Sigmoid colon (tissue), 7 donors: Measurements from ENCODE around the gene CCDC138. TPM values are rescaled to one million over a fixed set of nuclear protein-coding genes. Genes with fewer than 3 reads are reported as not detected.

Experiments
- DNase-seq: peaks from one replicate; pipeline ENCODE4 v3.0.0-alpha.2; 2019
- H3K27ac ChIP-seq, 4 donors: fragments of 200-600 bp; sonication (generic); one replicate each; pipeline ENCODE4 v1.5.1; 2016 to 2019; ENCODE audit warnings: mild to moderate bottlenecking in 1 of 4
- H3K27me3 ChIP-seq, 3 donors: fragments of 200-600 bp; sonication (generic); one replicate each; pipeline ENCODE4 v1.5.1; 2019; ENCODE audit warnings: mild to moderate bottlenecking in 1 of 3
- H3K36me3 ChIP-seq, 4 donors: fragments of 200-600 bp; sonication (generic); one replicate each; pipeline ENCODE4 v1.5.1; 2016 to 2019
- H3K4me1 ChIP-seq, 4 donors: fragments of 200-600 bp; sonication (generic); one replicate each; pipeline ENCODE4 v1.5.1; 2017 to 2019
- H3K4me3 ChIP-seq, 4 donors: fragments of 200-600 bp; sonication (generic); one replicate each; pipeline ENCODE4 v1.5.1; 2017 to 2019; ENCODE audit warnings: mild to moderate bottlenecking in 2 of 4, moderate library complexity in 1 of 4
- H3K9me3 ChIP-seq, 4 donors: fragments of 200-600 bp in 3 of 4; sonication (generic) in 3 of 4; one replicate each; pipeline versions ENCODE4 v1.5.1 to v1.6.1; 2013 to 2019
- EP300 ChIP-seq, 4 donors: sonication (generic); formaldehyde crosslinking; IDR thresholded peaks; one replicate each; pipeline ENCODE4 v1.6.1; 2017; ENCODE audit warnings: antibody characterized with exemption in 4 of 4
- POLR2A ChIP-seq, 2 donors: fragments of 450-650 bp; IDR thresholded peaks; one replicate each; pipeline ENCODE4 v1.6.1; 2016; ENCODE audit warnings: antibody characterized with exemption in 2 of 2, mild to moderate bottlenecking in 2 of 2, moderate library complexity in 2 of 2
- POLR2AphosphoS5 ChIP-seq, 4 donors: sonication (generic); formaldehyde crosslinking; IDR thresholded peaks; one replicate each; pipeline ENCODE4 v1.6.1; 2017; ENCODE audit warnings: antibody characterized with exemption in 4 of 4
- WGBS, 2 donors: extraction: QIAGEN DNeasy Blood & Tissue Kit; methylation state at CpG; one replicate each; pipeline ENCODE4 v1.1.7; 2013; 5-methylcytosine and 5-hydroxymethylcytosine counted together
- intact Hi-C: fragments of 100-400 bp; cut with DNase I; formaldehyde crosslinking; loops from one replicate; pipeline ENCODE4 v1.15.1; 2023
- polyA plus RNA-seq, 3 donors: library from polyadenylated mRNA; stranded (reverse); fragments of 200-250 nt; gene quantifications; one replicate each; pipeline ENCODE4 v1.2.3, GENCODE V29; 2013
- total RNA-seq, 4 donors: library from RNA; depleted of rRNA; stranded (reverse); fragments of >200 nt; gene quantifications; one replicate each; pipeline ENCODE4 v1.1.0, GENCODE V29; 2016
- TF ChIP-seq, protein P1 (sequence below), 4 experiments: fragments of 450-650 bp in 3 of 4; fragments of 200-600 bp in 1 of 4; IDR thresholded peaks; one replicate each; pipeline ENCODE4 v1.5.1; 2016 to 2019; ENCODE audit warnings: antibody characterized with exemption in 4 of 4, mild to moderate bottlenecking in 3 of 4, moderate library complexity in 2 of 4
- donor health status: healthy with polysubstance abuse.
- donor health status: Bipolar disorder and iron deficiency.
- donor health status: healthy.

The CCDC138 gene
- total and polyA plus RNA-seq, 7 donors, result 1.8 to 4.2 (median 3.1) TPM

DNA sequence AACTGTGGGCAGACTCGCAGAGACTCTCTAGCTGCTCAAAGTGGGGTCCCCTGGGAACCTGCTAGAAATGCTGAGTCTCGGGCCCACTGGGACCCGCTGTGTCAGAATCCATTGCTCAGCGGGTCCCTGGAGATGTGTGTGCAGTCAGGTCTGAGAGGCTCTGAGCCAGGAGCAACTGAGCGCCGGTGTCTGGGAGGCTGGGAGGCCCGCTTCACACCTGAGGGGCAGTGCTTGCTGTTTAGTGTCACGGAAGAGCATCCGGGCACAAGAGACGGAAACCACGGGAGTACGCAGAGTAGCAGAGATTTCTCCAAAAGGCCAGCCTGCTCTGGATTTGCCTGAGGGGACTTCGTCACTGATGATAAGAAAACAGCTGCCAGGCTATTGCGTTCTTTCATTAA, 132.4 kb downstream of the CCDC138 start:
- no peaks in the 10 kb centered on the region for H3K36me3 ChIP-seq
- intact Hi-C loops, result no loop called here
- no peak for TF ChIP-seq EP300 (IDR thresholded peaks at IDR 0.05)
- no peak for TF ChIP-seq POLR2AphosphoS5 (IDR thresholded peaks at IDR 0.05)
- 94 to 95% methylated on average over 14 of the region's 14 CpGs for WGBS, 2 donors
- H3K27ac ChIP-seq, result no peak overlapping the region
- no peaks in the 10 kb centered on the region for H3K9me3 ChIP-seq
- H3K4me1 ChIP-seq, result peaks cover 0 to 39% (median 34%) of the 10 kb centered on the region in 4 donors
- DNase-seq, result peak; percentile 36
- no peak overlapping the region for H3K4me3 ChIP-seq
- no peaks in the 10 kb centered on the region for H3K27me3 ChIP-seq

DNA sequence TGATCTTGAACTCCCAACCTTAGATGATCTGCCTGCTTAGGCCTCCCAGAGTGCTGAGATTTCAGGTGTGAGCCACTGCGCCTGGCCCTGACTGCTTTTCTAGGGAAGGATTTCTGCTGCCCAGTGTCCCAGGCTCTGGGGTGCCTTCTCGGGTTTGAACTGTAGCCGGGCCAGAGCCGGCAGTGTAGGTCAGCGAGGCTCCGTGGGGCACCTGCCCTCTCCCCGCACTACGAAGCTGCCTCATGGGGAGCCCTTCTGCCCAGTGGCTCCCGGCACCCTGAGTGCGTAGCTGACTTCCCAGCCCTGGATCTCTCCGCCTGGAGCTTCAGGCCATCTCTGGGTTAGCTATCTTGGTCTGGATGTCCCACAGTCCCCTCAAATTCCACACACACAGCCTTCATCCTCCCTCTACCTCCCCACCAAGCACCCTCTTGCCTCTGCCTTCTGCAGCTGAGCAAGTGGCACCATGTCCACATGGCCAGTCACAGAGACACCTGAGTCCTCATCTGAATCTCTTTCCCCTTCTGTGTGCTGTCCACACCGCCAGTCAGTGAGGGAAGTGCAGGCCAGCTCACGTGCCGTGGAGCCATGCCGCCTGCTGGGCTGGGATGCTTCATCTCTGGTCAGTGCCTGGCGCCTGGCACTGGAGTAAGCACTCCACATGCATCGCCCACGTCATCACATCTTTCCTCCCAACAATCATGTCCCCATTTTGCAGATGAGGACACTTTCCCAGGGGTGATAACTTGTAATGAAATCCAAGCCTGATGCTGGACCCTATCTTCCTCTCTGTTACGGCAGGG, 133.2 kb downstream of the CCDC138 start:
- no peak overlapping the region for H3K27ac ChIP-seq

DNA sequence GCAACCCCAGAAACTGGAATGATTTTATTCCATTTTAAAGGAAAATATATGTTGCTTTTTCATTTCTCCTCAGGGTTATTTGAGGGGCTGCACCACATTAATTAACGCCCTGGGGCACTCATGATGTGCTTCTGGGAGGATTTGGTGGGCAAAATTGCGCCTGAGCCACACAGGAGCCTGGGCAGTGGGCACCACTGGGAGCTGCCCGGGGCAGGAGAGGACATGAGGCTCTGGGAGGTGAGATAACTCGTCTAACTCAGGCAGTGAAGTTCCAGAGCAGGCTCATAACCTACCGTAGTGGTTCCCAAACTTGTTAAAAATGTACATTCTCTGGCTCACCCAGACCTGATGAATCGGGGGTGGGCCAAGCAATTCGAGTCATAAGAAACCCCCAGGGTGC, 134.1 kb downstream of the CCDC138 start:
- peak; percentile 19 for DNase-seq
- 88% methylated on average over 7 of the region's 7 CpGs for WGBS, 2 donors
- no peak overlapping the region for H3K27ac ChIP-seq
- H3K9me3 ChIP-seq, result no peaks in the 10 kb centered on the region
- H3K27me3 ChIP-seq, result no peaks in the 10 kb centered on the region
- intact Hi-C loops, result no loop called here
- H3K4me3 ChIP-seq, result no peak overlapping the region
- H3K36me3 ChIP-seq, result no peaks in the 10 kb centered on the region
- TF ChIP-seq POLR2A (IDR thresholded peaks at IDR 0.05) (no peak), POLR2AphosphoS5 (IDR thresholded peaks at IDR 0.05) (no peak), EP300 (IDR thresholded peaks at IDR 0.05) (no peak)
- TF ChIP-seq, protein P1, sequence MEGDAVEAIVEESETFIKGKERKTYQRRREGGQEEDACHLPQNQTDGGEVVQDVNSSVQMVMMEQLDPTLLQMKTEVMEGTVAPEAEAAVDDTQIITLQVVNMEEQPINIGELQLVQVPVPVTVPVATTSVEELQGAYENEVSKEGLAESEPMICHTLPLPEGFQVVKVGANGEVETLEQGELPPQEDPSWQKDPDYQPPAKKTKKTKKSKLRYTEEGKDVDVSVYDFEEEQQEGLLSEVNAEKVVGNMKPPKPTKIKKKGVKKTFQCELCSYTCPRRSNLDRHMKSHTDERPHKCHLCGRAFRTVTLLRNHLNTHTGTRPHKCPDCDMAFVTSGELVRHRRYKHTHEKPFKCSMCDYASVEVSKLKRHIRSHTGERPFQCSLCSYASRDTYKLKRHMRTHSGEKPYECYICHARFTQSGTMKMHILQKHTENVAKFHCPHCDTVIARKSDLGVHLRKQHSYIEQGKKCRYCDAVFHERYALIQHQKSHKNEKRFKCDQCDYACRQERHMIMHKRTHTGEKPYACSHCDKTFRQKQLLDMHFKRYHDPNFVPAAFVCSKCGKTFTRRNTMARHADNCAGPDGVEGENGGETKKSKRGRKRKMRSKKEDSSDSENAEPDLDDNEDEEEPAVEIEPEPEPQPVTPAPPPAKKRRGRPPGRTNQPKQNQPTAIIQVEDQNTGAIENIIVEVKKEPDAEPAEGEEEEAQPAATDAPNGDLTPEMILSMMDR (IDR thresholded peaks at IDR 0.05), result no peak
- peaks cover 0 to 52% (median 45%) of the 10 kb centered on the region in 4 donors for H3K4me1 ChIP-seq

More for the DNA sequence above, 133.2 kb downstream of the CCDC138 start:
- no peak overlapping the region for H3K4me3 ChIP-seq
- peaks cover 0 to 48% (median 42%) of the 10 kb centered on the region in 4 donors for H3K4me1 ChIP-seq
- 95 to 97% methylated on average over 19 of the region's 19 CpGs for WGBS, 2 donors
- TF ChIP-seq POLR2AphosphoS5 (IDR thresholded peaks at IDR 0.05), result no peak
- TF ChIP-seq, protein P1 (IDR thresholded peaks at IDR 0.05), result no peak
- no peak for TF ChIP-seq EP300 (IDR thresholded peaks at IDR 0.05)
- TF ChIP-seq POLR2A (IDR thresholded peaks at IDR 0.05), result no peak
- peak; percentile 40 for DNase-seq
- H3K9me3 ChIP-seq, result no peaks in the 10 kb centered on the region
- H3K27me3 ChIP-seq, result no peaks in the 10 kb centered on the region
- intact Hi-C loops, result no loop called here
- H3K36me3 ChIP-seq, result no peaks in the 10 kb centered on the region

DNA sequence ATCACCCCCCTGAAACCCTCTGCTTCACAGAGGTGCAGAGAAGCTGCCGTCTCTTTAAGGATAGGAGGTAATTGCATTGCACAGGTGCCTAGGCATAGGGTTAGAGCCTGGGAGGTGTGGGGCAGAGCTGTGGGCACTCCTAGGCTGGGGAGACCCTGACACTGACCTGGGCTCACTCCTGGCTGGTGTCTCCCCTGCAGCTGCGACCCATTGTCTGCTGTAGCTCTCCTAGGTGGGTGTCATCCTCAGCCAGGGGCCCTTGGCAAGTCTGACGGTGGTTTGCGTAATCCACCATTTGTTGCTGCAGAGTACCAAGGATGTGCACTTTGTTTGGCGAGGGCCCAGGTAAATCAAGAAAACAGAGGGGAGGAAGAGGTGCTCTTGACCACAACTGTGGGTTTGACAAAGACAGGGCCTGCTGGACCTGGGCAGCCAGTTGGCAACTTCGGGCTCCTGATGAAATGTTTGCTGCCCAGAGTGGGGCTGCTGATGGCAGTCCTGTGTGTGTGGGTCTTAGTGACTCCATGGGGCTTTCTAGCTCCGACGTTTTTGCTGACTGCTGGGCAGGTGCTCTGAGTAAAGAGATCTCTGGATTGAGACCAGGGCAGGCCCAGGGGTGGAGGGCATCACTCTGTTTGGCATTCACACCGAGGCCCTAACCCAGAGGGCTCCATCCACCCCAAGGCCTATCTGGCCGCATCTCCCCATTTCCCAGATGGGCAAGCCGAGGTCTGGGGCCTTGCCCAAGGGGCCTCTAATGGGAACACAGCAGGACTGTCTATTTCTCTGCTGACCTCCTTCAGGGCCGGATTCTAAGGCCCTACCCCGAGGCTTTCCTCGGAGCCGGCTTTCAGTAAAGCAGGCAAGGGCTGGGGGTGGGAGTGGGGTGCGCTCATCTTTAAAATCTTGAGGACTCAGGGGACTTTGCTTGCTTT, 134.8 kb downstream of the CCDC138 start:
- peak; percentile 48 for DNase-seq

More for the DNA sequence above, 134.8 kb downstream of the CCDC138 start:
- Histone ChIP-seq H3K36me3 (no peaks in the 10 kb centered on the region), H3K27me3 (no peaks in the 10 kb centered on the region), H3K4me1 (peaks cover 0 to 52% (median 45%) of the 10 kb centered on the region in 4 donors), H3K9me3 (no peaks in the 10 kb centered on the region), H3K4me3 (no peak overlapping the region), H3K27ac (peak overlapping the region in 2 of 4 donors; percentile 39 to 60)
- 83 to 89% methylated on average over 16 of the region's 16 CpGs for WGBS, 2 donors
- intact Hi-C loops, result no loop called here
- TF ChIP-seq, protein P1 (IDR thresholded peaks at IDR 0.05), result no peak
- TF ChIP-seq EP300 (IDR thresholded peaks at IDR 0.05) (no peak), POLR2AphosphoS5 (IDR thresholded peaks at IDR 0.05) (no peak), POLR2A (IDR thresholded peaks at IDR 0.05) (no peak)
